ENCODE data around the gene MPZL3.
"Not testable (repeated sequence)": the region's sequence is repeated elsewhere in the genome, so short reads cannot be mapped to it uniquely, and the experiment has no call there.

The MPZL3 gene

GRCh38 chr11:118183691-118184090, 68.5 kb downstream of the MPZL3 start:
- not testable (repeated sequence) for DNase-seq

GRCh38 chr11:118180300-118180703, 71.9 kb downstream of the MPZL3 start:
- DNase-seq = no peak

DNA sequence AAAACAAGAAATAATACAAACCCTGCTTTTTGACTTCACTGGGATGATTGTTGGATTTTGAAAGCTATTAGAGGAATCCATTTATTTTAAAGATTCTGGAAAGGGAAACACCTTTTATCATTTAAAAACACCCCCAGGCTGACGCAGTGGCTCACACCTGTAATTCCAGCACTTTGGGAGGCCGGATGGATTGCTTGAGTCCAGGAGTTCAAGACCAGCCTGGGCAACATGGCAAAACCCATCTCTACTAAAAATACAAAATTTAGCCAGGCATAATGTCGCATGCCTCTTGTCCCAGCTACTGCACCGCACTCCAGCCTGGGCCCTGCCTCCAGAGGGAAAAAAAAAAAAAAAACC, 75.4 kb downstream of the MPZL3 start:
- no peak for DNase-seq
